ENCODE data around the gene RBM23.

DNA sequence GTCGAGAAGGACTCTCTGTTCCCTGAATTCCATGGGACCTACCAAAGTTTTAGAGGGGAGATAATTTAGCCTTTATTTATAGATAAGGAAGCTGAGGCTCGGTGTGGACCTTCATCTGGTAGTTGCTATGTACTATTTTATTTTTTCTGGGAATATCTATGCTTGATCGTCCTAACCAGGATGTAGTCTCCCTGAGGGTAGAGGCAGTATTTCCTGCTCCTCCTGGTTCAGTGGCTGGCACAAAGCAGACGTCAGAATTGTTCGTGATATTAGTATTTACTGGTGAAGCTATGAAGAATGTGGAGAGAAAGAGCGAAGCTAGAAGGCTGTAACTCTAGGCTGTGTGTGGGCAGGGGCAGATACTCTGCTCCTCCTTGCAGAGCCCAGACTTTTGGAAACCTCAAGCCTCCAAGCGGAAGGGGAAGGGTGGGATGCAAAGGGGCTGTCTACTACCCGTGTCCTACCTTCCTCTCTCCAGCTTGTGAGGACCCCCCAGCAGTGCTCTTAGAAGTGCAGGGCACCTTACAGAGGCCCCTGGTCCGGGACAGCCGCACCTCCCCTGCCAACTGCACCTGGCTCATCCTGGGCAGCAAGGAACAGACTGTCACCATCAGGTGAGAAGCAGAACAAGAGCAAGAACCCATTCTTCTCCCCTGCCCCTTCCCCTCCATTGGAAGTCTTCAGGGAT, 46.0 kb downstream of the RBM23 start:
- TF ChIP-seq, protein P1, sequence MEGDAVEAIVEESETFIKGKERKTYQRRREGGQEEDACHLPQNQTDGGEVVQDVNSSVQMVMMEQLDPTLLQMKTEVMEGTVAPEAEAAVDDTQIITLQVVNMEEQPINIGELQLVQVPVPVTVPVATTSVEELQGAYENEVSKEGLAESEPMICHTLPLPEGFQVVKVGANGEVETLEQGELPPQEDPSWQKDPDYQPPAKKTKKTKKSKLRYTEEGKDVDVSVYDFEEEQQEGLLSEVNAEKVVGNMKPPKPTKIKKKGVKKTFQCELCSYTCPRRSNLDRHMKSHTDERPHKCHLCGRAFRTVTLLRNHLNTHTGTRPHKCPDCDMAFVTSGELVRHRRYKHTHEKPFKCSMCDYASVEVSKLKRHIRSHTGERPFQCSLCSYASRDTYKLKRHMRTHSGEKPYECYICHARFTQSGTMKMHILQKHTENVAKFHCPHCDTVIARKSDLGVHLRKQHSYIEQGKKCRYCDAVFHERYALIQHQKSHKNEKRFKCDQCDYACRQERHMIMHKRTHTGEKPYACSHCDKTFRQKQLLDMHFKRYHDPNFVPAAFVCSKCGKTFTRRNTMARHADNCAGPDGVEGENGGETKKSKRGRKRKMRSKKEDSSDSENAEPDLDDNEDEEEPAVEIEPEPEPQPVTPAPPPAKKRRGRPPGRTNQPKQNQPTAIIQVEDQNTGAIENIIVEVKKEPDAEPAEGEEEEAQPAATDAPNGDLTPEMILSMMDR (tag by site-specific recombination; IDR thresholded peaks at IDR 0.05) = no peak
- TF ChIP-seq, protein P2, sequence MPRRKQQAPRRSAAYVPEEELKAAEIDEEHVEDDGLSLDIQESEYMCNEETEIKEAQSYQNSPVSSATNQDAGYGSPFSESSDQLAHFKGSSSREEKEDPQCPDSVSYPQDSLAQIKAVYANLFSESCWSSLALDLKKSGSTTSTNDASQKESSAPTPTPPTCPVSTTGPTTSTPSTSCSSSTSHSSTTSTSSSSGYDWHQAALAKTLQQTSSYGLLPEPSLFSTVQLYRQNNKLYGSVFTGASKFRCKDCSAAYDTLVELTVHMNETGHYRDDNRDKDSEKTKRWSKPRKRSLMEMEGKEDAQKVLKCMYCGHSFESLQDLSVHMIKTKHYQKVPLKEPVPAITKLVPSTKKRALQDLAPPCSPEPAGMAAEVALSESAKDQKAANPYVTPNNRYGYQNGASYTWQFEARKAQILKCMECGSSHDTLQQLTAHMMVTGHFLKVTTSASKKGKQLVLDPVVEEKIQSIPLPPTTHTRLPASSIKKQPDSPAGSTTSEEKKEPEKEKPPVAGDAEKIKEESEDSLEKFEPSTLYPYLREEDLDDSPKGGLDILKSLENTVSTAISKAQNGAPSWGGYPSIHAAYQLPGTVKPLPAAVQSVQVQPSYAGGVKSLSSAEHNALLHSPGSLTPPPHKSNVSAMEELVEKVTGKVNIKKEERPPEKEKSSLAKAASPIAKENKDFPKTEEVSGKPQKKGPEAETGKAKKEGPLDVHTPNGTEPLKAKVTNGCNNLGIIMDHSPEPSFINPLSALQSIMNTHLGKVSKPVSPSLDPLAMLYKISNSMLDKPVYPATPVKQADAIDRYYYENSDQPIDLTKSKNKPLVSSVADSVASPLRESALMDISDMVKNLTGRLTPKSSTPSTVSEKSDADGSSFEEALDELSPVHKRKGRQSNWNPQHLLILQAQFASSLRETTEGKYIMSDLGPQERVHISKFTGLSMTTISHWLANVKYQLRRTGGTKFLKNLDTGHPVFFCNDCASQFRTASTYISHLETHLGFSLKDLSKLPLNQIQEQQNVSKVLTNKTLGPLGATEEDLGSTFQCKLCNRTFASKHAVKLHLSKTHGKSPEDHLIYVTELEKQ (tag by site-specific recombination; IDR thresholded peaks at IDR 0.05; ENCODE audit: borderline replicate concordance) = no peak
- TF ChIP-seq ZNF148 (tag by site-specific recombination; IDR thresholded peaks at IDR 0.05; ENCODE audit: borderline replicate concordance) = no peak
